Esophagus muscularis mucosa (tissue), 3 donors: ENCODE data around the gene SENP6.

ENCODE experiments used
- CTCF ChIP-seq, 3 experiments: fragments of 200-600 bp in 2 of 3; fragments of 450-650 bp in 1 of 3; sonication (generic) in 2 of 3; IDR thresholded peaks; one replicate each; pipeline ENCODE4 v1.5.1; 2017 to 2019; ENCODE audit warnings: antibody characterized with exemption in 3 of 3, mild to moderate bottlenecking in 2 of 3, moderate library complexity in 1 of 3
- POLR2A ChIP-seq: fragments of 450-650 bp; IDR thresholded peaks from one replicate; pipeline ENCODE4 v1.6.1; 2017; ENCODE audit warnings: antibody characterized with exemption, moderate library complexity, mild to moderate bottlenecking, low read depth

- no peak for TF ChIP-seq CTCF (IDR thresholded peaks at IDR 0.05)
- TF ChIP-seq POLR2A, result no peak
These were observed 45.4 kb upstream of the SENP6 start for GRCh38 chr6:75556240-75556639.
